Prostate gland (tissue), 2 donors: ENCODE results near the gene ZNF653. TPM values are rescaled to one million over a fixed set of nuclear protein-coding genes. Genes with fewer than 3 reads are reported as not detected.
A peak's percentile ranks its signal among the peaks of the same experiment; 100 is the strongest.

Experiments used
- DNase-seq: peaks from one replicate; pipeline ENCODE4 v3.0.0-alpha.2; 2019; ENCODE audit warnings: low spot score
- H3K27ac ChIP-seq, 2 donors: fragments of 200-600 bp; sonication (generic); 2 replicates each; pipeline ENCODE4 v1.5.1; 2017 to 2019
- H3K27me3 ChIP-seq: fragments of 200-600 bp; sonication (generic); replicated peaks from 2 replicates; pipeline ENCODE4 v1.5.1; 2019; ENCODE audit not compliant: insufficient read depth
- H3K36me3 ChIP-seq, 2 donors: fragments of 200-600 bp; sonication (generic); 1 replicate in 1 of 2; 2 replicates in 1 of 2; pipeline versions ENCODE4 v1.5.1 to v1.8.1; 2017 to 2019
- H3K4me1 ChIP-seq: fragments of 200-600 bp; sonication (generic); replicated peaks from 2 replicates; pipeline ENCODE4 v1.5.1; 2019
- H3K4me3 ChIP-seq, 2 donors: fragments of 200-600 bp; sonication (generic); 2 replicates each; pipeline ENCODE4 v1.5.1; 2017 to 2019
- H3K9me3 ChIP-seq: fragments of 200-600 bp; sonication (generic); 2 replicates; pipeline ENCODE4 v1.5.1; 2017
- CTCF ChIP-seq, 4 experiments: fragments of 200-600 bp in 2 of 4; fragments of 450-650 bp in 2 of 4; sonication (generic) in 2 of 4; IDR thresholded peaks; 1 replicate in 3 of 4; 2 replicates in 1 of 4; pipeline ENCODE4 v1.5.1; 2016 to 2019; ENCODE audit warnings: antibody characterized with exemption in 4 of 4, mild to moderate bottlenecking in 2 of 4, moderate library complexity in 2 of 4
- POLR2A ChIP-seq: fragments of 450-650 bp; IDR thresholded peaks from one replicate; pipeline ENCODE4 v1.6.1; 2016; ENCODE audit warnings: antibody characterized with exemption, mild to moderate bottlenecking
- POLR2AphosphoS5 ChIP-seq: sonication (generic); formaldehyde crosslinking; IDR thresholded peaks from one replicate; pipeline ENCODE4 v1.6.1; 2017; ENCODE audit warnings: antibody characterized with exemption
- WGBS: methylation state at CpG from one replicate; pipeline ENCODE4 v1.1.5; 2018; 5-methylcytosine and 5-hydroxymethylcytosine counted together
- intact Hi-C: fragments of 100-400 bp; cut with DNase I; formaldehyde crosslinking; loops from one replicate; pipeline ENCODE4 v1.14.2; 2022
- total RNA-seq, 2 donors: library from RNA; depleted of rRNA; stranded (reverse); fragments of >200 nt; gene quantifications; one replicate each; pipeline ENCODE4 v1.1.0, GENCODE V29; 2016

The ZNF653 gene
- total RNA-seq, 2 donors from 2014 or later, result 11.2 to 25.8 TPM

GRCh38 chr19:11534948-11535347, 29.3 kb upstream of the ZNF653 start:
- peaks cover 3% of the 10 kb centered on the region for H3K27me3 ChIP-seq
- no peaks in the 10 kb centered on the region for H3K4me1 ChIP-seq
- 42% methylated on average over 5 of the region's 5 CpGs for WGBS
- H3K36me3 ChIP-seq, result no peaks in the 10 kb centered on the region
- H3K27ac ChIP-seq, result peak overlapping the region; percentile 60 to 85
- TF ChIP-seq CTCF (IDR thresholded peaks at IDR 0.05), result no peak
- TF ChIP-seq POLR2AphosphoS5, result no peak
- no peak for TF ChIP-seq POLR2A
- H3K9me3 ChIP-seq, result no peaks in the 10 kb centered on the region
- intact Hi-C loops, result no loop called here
- H3K4me3 ChIP-seq, result no peak overlapping the region
- DNase-seq, result no peak

DNA sequence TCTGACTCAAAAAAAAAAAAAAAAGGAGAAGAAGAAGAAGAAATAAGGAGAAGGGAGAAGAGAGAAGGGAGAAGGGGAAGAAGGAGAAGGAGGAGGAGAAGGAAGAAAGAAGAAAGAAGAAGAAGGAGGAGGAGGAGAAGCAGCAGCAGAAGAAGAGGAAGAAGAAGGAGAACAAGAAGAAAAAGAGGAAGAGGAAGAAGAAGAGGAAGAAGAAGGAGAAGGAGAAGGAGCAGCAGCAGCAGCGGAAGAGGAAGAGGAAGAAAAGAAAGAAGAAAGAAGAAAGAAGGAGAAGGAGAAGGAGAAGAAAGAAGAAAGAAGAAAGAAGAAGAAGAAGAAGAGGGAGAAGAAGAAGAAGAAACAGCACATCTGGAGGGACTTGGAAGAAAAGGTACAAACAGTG, 28.9 kb upstream of the ZNF653 start:
- TF ChIP-seq POLR2AphosphoS5, result no peak
- no peak for TF ChIP-seq CTCF (IDR thresholded peaks at IDR 0.05)
- TF ChIP-seq POLR2A, result no peak
- H3K4me1 ChIP-seq, result no peaks in the 10 kb centered on the region
- WGBS, result 83% methylated on average over 1 of the region's 1 CpG

GRCh38 chr19:11530432-11530831, 24.8 kb upstream of the ZNF653 start:
- Histone ChIP-seq H3K36me3 (no peaks in the 10 kb centered on the region), H3K27me3 (no peaks in the 10 kb centered on the region), H3K27ac (no peak overlapping the region), H3K9me3 (no peaks in the 10 kb centered on the region), H3K4me3 (no peak overlapping the region), H3K4me1 (no peaks in the 10 kb centered on the region)
- peak; percentile 46 for DNase-seq
- intact Hi-C loops, result no loop called here
- TF ChIP-seq POLR2A (no peak), CTCF (IDR thresholded peaks at IDR 0.05) (peak in 2 of 4 experiments; percentile 22 to 25), POLR2AphosphoS5 (peak; percentile 65)
- WGBS, result 22% methylated on average over 9 of the region's 9 CpGs

More for the DNA sequence above, 28.9 kb upstream of the ZNF653 start:
- H3K9me3 ChIP-seq, result no peaks in the 10 kb centered on the region
- no peak overlapping the region for H3K4me3 ChIP-seq
- intact Hi-C loops, result no loop called here
- no peaks in the 10 kb centered on the region for H3K27me3 ChIP-seq
- peak overlapping the region; percentile 60 to 85 for H3K27ac ChIP-seq
- no peaks in the 10 kb centered on the region for H3K36me3 ChIP-seq
- no peak for DNase-seq

GRCh38 chr19:11528551-11529341, 23.1 kb upstream of the ZNF653 start, which contains the start of gene ECSIT:
Gene ECSIT, minus strand, starts transcription at chr19:11529134. Its CDS starts 9,964 bp downstream, at chr19:11519170.
- Histone ChIP-seq H3K9me3 (no peaks in the 10 kb centered on the region), H3K36me3 (no peaks in the 10 kb centered on the region), H3K4me3 (peak within 1 kb of the TSS; percentile 87 to 97), H3K4me1 (no peaks in the 10 kb centered on the region), H3K27me3 (no peaks in the 10 kb centered on the region), H3K27ac (peak within 1 kb of the TSS; percentile 80 to 85)
- WGBS, result under 1% methylated on average over 36 of the region's 47 CpGs
- intact Hi-C loops, result no loop called here
- DNase-seq, result peak; percentile 95
- TF ChIP-seq CTCF (IDR thresholded peaks at IDR 0.05) (peak in 1 of 4 experiments; percentile 3), POLR2AphosphoS5 (peak; percentile 93), POLR2A (peak; percentile 35)

GRCh38 chr19:11519138-11519537, 13.5 kb upstream of the ZNF653 start:
- no peak overlapping the region for H3K27ac ChIP-seq
- H3K4me1 ChIP-seq, result no peaks in the 10 kb centered on the region
- DNase-seq, result no peak
- TF ChIP-seq CTCF (IDR thresholded peaks at IDR 0.05) (no peak), POLR2AphosphoS5 (no peak), POLR2A (no peak)
- H3K4me3 ChIP-seq, result no peak overlapping the region
- no peaks in the 10 kb centered on the region for H3K9me3 ChIP-seq
- intact Hi-C loops, result no loop called here
- no peaks in the 10 kb centered on the region for H3K36me3 ChIP-seq
- 93% methylated on average over 9 of the region's 9 CpGs for WGBS
- no peaks in the 10 kb centered on the region for H3K27me3 ChIP-seq
